ENCODE results near the gene DNAJB6.
A peak's percentile ranks its signal among the peaks of the same experiment; 100 is the strongest.

The DNAJB6 gene

DNA sequence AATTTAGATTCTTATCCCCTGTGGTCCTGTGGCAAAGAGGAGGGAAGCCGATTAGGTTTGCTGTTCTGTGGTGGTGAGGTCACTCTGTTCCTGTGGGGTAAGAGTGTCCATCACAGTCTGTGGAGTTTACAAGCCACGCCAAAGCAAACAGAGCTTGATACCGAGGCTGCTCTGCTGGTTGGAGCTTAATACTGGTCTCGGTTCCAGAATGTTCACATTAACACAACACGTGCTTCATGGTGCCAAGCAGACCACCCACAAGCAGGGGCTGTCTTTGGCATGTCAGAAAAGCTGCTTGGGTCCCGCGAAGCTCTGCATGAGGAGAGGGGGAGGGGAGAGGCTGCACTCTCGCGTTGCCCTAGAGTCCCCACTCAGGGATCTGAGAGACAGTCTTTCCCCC lies 47.5 kb downstream of the DNAJB6 start:
- no peak for TF ChIP-seq CREB1 (IDR thresholded peaks at IDR 0.05; ENCODE audit: low read depth)
- TF ChIP-seq FOXM1 (IDR thresholded peaks at IDR 0.05; ENCODE audit: borderline replicate concordance, low read depth) = no peak
- no peak for TF ChIP-seq ZBTB7A (IDR thresholded peaks at IDR 0.05; ENCODE audit: low read depth)
- no peak for TF ChIP-seq NFIC (IDR thresholded peaks at IDR 0.05)
- no peak for TF ChIP-seq TCF12 (IDR thresholded peaks at IDR 0.05; ENCODE audit: low read depth)
- no peak for TF ChIP-seq TAF1 (IDR thresholded peaks at IDR 0.05; ENCODE audit: low read depth)
- TF ChIP-seq, protein P1, sequence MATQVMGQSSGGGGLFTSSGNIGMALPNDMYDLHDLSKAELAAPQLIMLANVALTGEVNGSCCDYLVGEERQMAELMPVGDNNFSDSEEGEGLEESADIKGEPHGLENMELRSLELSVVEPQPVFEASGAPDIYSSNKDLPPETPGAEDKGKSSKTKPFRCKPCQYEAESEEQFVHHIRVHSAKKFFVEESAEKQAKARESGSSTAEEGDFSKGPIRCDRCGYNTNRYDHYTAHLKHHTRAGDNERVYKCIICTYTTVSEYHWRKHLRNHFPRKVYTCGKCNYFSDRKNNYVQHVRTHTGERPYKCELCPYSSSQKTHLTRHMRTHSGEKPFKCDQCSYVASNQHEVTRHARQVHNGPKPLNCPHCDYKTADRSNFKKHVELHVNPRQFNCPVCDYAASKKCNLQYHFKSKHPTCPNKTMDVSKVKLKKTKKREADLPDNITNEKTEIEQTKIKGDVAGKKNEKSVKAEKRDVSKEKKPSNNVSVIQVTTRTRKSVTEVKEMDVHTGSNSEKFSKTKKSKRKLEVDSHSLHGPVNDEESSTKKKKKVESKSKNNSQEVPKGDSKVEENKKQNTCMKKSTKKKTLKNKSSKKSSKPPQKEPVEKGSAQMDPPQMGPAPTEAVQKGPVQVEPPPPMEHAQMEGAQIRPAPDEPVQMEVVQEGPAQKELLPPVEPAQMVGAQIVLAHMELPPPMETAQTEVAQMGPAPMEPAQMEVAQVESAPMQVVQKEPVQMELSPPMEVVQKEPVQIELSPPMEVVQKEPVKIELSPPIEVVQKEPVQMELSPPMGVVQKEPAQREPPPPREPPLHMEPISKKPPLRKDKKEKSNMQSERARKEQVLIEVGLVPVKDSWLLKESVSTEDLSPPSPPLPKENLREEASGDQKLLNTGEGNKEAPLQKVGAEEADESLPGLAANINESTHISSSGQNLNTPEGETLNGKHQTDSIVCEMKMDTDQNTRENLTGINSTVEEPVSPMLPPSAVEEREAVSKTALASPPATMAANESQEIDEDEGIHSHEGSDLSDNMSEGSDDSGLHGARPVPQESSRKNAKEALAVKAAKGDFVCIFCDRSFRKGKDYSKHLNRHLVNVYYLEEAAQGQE (IDR thresholded peaks at IDR 0.05; ENCODE audit: low read depth) = no peak
- TF ChIP-seq YY1 (IDR thresholded peaks at IDR 0.05; ENCODE audit: low read depth) = no peak
- TF ChIP-seq CEBPB (IDR thresholded peaks at IDR 0.05) = no peak
- TF ChIP-seq, protein P2, sequence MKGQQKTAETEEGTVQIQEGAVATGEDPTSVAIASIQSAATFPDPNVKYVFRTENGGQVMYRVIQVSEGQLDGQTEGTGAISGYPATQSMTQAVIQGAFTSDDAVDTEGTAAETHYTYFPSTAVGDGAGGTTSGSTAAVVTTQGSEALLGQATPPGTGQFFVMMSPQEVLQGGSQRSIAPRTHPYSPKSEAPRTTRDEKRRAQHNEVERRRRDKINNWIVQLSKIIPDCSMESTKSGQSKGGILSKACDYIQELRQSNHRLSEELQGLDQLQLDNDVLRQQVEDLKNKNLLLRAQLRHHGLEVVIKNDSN (IDR thresholded peaks at IDR 0.05) = no peak
- no peak for TF ChIP-seq EP300 (IDR thresholded peaks at IDR 0.05; ENCODE audit: borderline replicate concordance)
- TF ChIP-seq EGR1 (IDR thresholded peaks at IDR 0.05) = no peak
- TF ChIP-seq, protein P3, sequence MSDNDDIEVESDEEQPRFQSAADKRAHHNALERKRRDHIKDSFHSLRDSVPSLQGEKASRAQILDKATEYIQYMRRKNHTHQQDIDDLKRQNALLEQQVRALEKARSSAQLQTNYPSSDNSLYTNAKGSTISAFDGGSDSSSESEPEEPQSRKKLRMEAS (IDR thresholded peaks at IDR 0.05) = no peak
- no peak for TF ChIP-seq TEAD4 (IDR thresholded peaks at IDR 0.05)
- TF ChIP-seq RAD21 (IDR thresholded peaks at IDR 0.05; ENCODE audit: low read depth) = no peak

DNA sequence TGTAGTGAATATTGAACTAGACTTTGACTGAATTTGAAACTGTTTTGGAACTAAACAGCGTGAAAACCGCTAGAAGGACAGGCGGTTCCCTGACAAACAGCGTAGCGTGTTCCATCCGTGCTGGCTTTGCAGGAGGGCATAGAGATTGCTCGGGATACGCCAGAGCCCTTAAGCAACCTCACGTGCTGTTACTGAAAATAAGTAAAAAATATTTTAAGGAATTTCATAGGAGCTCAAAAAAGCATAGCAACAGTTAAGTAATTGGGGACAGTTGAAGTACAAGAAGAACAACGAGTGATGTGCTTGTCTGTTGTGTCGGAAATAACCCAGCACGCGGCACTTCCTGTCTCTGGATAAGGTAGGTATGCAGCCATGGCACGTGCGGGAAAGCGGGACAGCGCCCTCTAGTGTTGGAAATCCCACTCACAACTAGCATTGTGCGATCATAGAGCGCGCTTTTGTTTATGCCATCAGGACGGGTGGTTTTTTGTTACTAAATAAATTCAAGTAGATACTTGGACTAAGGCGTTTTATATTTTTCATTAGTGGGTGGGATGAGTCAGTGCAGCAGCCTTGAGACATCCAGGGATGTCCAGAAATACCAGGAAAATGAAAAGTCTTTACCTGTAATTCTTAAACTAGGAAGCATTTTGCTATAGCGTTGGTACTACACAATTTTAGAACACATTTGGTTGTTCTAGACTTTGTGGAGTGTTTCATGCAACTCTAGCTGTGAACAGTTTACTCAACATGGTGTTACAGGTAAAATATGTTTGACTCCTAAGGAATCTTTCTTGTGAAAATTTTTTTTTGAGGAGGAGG lies 50.4 kb downstream of the DNAJB6 start:
- TF ChIP-seq CEBPB (IDR thresholded peaks at IDR 0.05) (no peak), RAD21 (IDR thresholded peaks at IDR 0.05; ENCODE audit: low read depth) (peak; percentile 70), TAF1 (IDR thresholded peaks at IDR 0.05; ENCODE audit: low read depth) (no peak), FOXM1 (IDR thresholded peaks at IDR 0.05; ENCODE audit: borderline replicate concordance, low read depth) (no peak), ZBTB7A (IDR thresholded peaks at IDR 0.05; ENCODE audit: low read depth) (no peak), NFIC (IDR thresholded peaks at IDR 0.05) (no peak), YY1 (IDR thresholded peaks at IDR 0.05; ENCODE audit: low read depth) (peak; percentile 61; the same call in 1 of the 2 replicates), TCF12 (IDR thresholded peaks at IDR 0.05; ENCODE audit: low read depth) (0 out of 2 replicates have a peak, but pooled peaks have one; percentile 15), TEAD4 (IDR thresholded peaks at IDR 0.05) (peak; percentile 78), CREB1 (IDR thresholded peaks at IDR 0.05; ENCODE audit: low read depth) (no peak)
- TF ChIP-seq, protein P2 (IDR thresholded peaks at IDR 0.05) = peak; percentile 79
- TF ChIP-seq, protein P3 (IDR thresholded peaks at IDR 0.05) = peak; percentile 98
- TF ChIP-seq, protein P1 (IDR thresholded peaks at IDR 0.05; ENCODE audit: low read depth) = no peak

DNA sequence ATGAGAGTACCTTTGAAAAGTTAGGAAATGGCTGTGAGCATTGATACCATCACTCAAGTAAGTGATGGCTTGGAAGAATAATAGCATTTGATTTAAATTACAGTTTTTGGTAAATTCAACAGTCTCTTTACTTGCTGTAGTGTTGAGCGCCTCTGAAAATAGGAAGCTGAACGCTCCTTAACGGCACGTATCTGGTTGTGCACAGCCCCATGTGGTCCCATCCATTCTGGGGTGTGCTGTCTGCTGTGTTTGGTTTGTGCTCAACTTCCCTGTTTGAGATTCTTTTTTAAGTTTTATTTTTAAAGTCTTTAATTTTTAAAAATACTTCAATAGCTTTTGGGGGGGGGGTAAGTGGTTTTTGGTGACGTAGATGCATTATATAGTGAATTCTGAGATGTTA lies 51.5 kb downstream of the DNAJB6 start:
- TF ChIP-seq CREB1 (IDR thresholded peaks at IDR 0.05; ENCODE audit: low read depth) (no peak), RAD21 (IDR thresholded peaks at IDR 0.05; ENCODE audit: low read depth) (no peak), EP300 (IDR thresholded peaks at IDR 0.05; ENCODE audit: borderline replicate concordance) (no peak), NFIC (IDR thresholded peaks at IDR 0.05) (no peak), ZBTB7A (IDR thresholded peaks at IDR 0.05; ENCODE audit: low read depth) (no peak), TEAD4 (IDR thresholded peaks at IDR 0.05) (no peak), EGR1 (IDR thresholded peaks at IDR 0.05) (no peak), FOXM1 (IDR thresholded peaks at IDR 0.05; ENCODE audit: borderline replicate concordance, low read depth) (no peak), TCF12 (IDR thresholded peaks at IDR 0.05; ENCODE audit: low read depth) (no peak), TAF1 (IDR thresholded peaks at IDR 0.05; ENCODE audit: low read depth) (no peak), CEBPB (IDR thresholded peaks at IDR 0.05) (no peak), YY1 (IDR thresholded peaks at IDR 0.05; ENCODE audit: low read depth) (no peak)
- TF ChIP-seq, protein P3 (IDR thresholded peaks at IDR 0.05) = no peak
- TF ChIP-seq, protein P2 (IDR thresholded peaks at IDR 0.05) = no peak
- TF ChIP-seq, protein P1 (IDR thresholded peaks at IDR 0.05; ENCODE audit: low read depth) = no peak
